ENCODE measurements around the gene NUDT8. TPM values are rescaled to one million over a fixed set of nuclear protein-coding genes. Genes with fewer than 3 reads are reported as not detected.

The NUDT8 gene
- total RNA-seq, 1 experiment from 2014 or later = 25.5 TPM

DNA sequence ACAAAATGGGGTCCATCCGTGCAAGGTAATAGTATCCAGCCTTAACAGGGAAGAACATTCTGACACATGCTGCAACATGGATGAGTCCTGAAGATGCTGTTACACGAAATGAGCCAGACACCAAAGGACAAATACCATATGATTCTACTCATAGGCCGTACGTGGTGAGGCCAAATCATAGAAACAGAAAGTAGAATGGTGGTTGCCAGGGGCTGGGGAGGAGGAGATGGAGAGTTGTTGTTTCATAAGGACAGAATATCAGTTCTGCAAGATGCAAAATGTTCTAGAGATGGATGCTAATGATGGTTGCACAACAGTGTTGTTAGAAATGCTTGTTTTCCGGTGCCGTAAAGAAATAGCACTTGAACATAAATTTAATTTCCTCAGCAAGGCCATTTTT lies 7.2 kb upstream of the NUDT8 start:
- no peaks in the 10 kb centered on the region for H3K4me1 ChIP-seq (replicated peaks; ENCODE audit: insufficient read depth)
- H2AFZ ChIP-seq = no peak overlapping the region
- peaks cover 7% of the 10 kb centered on the region; the same call in 1 of the 2 replicates for H3F3A ChIP-seq (ENCODE audit: insufficient read depth, low read depth)
- ChIA-PET CTCF (no interaction called here), POLR2A (ENCODE audit: unreplicated experiment) (no interaction called here)
- DNase-seq = no peak
- no peak overlapping the region for H3K27ac ChIP-seq
- H3K9me3 ChIP-seq (ENCODE audit: insufficient read depth, low read depth) = no peaks in the 10 kb centered on the region
- H3K79me2 ChIP-seq (ENCODE audit: low read depth) = no peaks in the 10 kb centered on the region
- intact Hi-C loops (cut with micrococcal nuclease; ENCODE audit: unreplicated experiment) = no loop called here
- H3K27me3 ChIP-seq (ENCODE audit: insufficient read depth, low read depth) = peaks cover 17% of the 10 kb centered on the region
- H3K4me2 ChIP-seq = no peak overlapping the region
- no peaks in the 10 kb centered on the region for H4K20me1 ChIP-seq (ENCODE audit: insufficient read depth)
- no peaks in the 10 kb centered on the region for H3K36me3 ChIP-seq (ENCODE audit: low read depth)
- no peak overlapping the region for H3K4me3 ChIP-seq
- no peaks in the 10 kb centered on the region for H3K9me2 ChIP-seq (ENCODE audit: insufficient read depth)
- no peak for TF ChIP-seq EZH2 (IDR thresholded peaks at IDR 0.05; ENCODE audit: low read depth)
- no TSS peak for BruUV-seq (replicated peaks)

DNA sequence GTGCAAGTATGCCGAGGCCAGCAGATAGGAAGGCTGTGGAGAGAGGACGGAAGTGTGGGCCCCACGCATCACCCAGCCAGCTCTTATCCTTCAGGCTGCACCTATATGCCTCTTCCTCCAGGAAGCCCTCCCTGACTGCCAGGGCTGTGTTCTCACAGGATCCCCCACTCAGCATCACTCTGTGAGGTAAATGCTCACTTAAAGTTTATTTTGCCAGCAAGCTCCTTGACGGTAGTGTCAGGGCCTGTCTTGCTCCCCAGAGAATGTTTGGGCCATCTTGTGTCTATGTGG lies 5.4 kb upstream of the NUDT8 start:
- Histone ChIP-seq H3F3A (ENCODE audit: insufficient read depth, low read depth) (peaks cover 7% of the 10 kb centered on the region; the same call in 1 of the 2 replicates), H4K20me1 (ENCODE audit: insufficient read depth) (no peaks in the 10 kb centered on the region), H3K27me3 (ENCODE audit: insufficient read depth, low read depth) (peaks cover 7% of the 10 kb centered on the region; the same call in 1 of the 2 replicates), H3K4me2 (no peak overlapping the region), H2AFZ (no peak overlapping the region), H3K9me3 (ENCODE audit: insufficient read depth, low read depth) (no peaks in the 10 kb centered on the region), H3K4me3 (no peak overlapping the region), H3K79me2 (ENCODE audit: low read depth) (no peaks in the 10 kb centered on the region), H3K27ac (no peak overlapping the region), H3K36me3 (ENCODE audit: low read depth) (no peaks in the 10 kb centered on the region), H3K4me1 (replicated peaks; ENCODE audit: insufficient read depth) (peaks cover 8% of the 10 kb centered on the region), H3K9me2 (ENCODE audit: insufficient read depth) (no peaks in the 10 kb centered on the region)
- POLR2A ChIA-PET (ENCODE audit: unreplicated experiment) = no interaction called here
- CTCF ChIA-PET = interaction anchor here (0.7 kb wide), 1 partner anchor 94 kb away, joined by 3 read pairs; no protein-coding TSS in a partner anchor
- TF ChIP-seq, protein P1, sequence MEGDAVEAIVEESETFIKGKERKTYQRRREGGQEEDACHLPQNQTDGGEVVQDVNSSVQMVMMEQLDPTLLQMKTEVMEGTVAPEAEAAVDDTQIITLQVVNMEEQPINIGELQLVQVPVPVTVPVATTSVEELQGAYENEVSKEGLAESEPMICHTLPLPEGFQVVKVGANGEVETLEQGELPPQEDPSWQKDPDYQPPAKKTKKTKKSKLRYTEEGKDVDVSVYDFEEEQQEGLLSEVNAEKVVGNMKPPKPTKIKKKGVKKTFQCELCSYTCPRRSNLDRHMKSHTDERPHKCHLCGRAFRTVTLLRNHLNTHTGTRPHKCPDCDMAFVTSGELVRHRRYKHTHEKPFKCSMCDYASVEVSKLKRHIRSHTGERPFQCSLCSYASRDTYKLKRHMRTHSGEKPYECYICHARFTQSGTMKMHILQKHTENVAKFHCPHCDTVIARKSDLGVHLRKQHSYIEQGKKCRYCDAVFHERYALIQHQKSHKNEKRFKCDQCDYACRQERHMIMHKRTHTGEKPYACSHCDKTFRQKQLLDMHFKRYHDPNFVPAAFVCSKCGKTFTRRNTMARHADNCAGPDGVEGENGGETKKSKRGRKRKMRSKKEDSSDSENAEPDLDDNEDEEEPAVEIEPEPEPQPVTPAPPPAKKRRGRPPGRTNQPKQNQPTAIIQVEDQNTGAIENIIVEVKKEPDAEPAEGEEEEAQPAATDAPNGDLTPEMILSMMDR (conservative IDR thresholded peaks at IDR 0.05) = no peak
- TF ChIP-seq EZH2 (IDR thresholded peaks at IDR 0.05; ENCODE audit: low read depth) = no peak
- no TSS peak for BruUV-seq (replicated peaks)
- no peak for DNase-seq
- intact Hi-C loops (cut with micrococcal nuclease; ENCODE audit: unreplicated experiment) = no loop called here

DNA sequence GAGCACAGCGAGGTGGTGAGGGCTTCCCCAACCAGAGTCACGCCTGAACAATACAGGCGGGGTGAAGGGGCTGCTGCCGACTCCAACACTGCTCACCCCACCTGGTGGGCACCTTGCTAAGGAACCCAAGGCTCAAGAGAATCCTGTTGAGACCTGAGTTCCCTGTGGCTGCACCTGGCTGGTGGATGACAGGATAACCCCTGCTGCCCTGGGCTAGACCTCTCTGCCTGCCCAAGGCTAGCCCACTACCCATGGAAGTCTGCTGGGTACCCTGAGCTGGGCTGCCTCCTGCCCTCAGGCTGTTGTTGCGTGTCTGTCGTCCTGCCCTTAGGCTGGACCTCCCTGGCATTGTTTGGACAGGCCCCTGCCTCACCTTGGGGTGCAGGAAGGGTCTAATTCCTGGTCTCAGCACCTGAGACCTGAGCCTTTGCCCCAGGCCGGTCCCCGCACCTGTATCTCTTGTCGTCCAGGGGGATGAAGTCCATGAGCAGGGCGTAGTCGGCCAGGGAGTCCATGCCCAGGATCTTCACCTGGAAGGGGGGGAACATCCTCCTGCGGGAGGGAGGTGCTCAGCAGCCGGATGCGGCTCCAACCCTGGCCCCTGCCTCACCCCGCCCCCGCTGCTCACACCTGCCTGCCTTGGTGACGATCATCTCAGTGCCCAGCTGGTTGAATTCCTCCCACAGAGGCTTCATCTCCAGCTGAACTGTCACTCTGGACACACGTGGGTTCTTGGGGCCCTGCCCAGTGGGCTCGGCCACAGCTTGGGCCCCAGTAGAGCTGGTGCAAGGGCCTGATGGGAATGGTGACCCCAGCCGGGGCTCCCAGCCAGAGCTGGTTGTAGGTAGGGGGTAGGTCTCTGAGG lies 4.9 kb upstream of the NUDT8 start:
- no peak for DNase-seq
- Histone ChIP-seq H4K20me1 (ENCODE audit: insufficient read depth) (no peaks in the 10 kb centered on the region), H3K4me3 (no peak overlapping the region), H3K9me3 (ENCODE audit: insufficient read depth, low read depth) (no peaks in the 10 kb centered on the region), H3K79me2 (ENCODE audit: low read depth) (no peaks in the 10 kb centered on the region), H3K27ac (no peak overlapping the region), H2AFZ (no peak overlapping the region), H3K27me3 (ENCODE audit: insufficient read depth, low read depth) (0 out of 2 replicates have a peak, but pooled peaks cover 3% of the 10 kb centered on the region), H3K4me1 (replicated peaks; ENCODE audit: insufficient read depth) (peaks cover 8% of the 10 kb centered on the region), H3K36me3 (ENCODE audit: low read depth) (no peaks in the 10 kb centered on the region), H3K9me2 (ENCODE audit: insufficient read depth) (no peaks in the 10 kb centered on the region), H3K4me2 (no peak overlapping the region), H3F3A (ENCODE audit: insufficient read depth, low read depth) (peaks cover 7% of the 10 kb centered on the region; the same call in 1 of the 2 replicates)
- no TSS peak for BruUV-seq (replicated peaks)
- intact Hi-C loops (cut with micrococcal nuclease; ENCODE audit: unreplicated experiment) = no loop called here
- ChIA-PET CTCF (interaction anchor here (0.7 kb wide), 1 partner anchor 94 kb away, joined by 3 read pairs; no protein-coding TSS in a partner anchor), POLR2A (ENCODE audit: unreplicated experiment) (no interaction called here)
- TF ChIP-seq EZH2 (IDR thresholded peaks at IDR 0.05; ENCODE audit: low read depth) = no peak
- TF ChIP-seq, protein P1 (conservative IDR thresholded peaks at IDR 0.05) = no peak

Data from PC-9 (cell line).